UCSD-AML1 (cell line): Measurements from ENCODE around the gene CCDC152.
"Not testable (repeated sequence)": the region's sequence is repeated elsewhere in the genome, so short reads cannot be mapped to it uniquely, and the experiment has no call there.

Experiments used
- DNase-seq: peaks from one replicate; lab custom pipeline; 2025; ENCODE audit not compliant: unreplicated experiment; lab: John Stamatoyannopoulos, UW

CCDC152 gene, protein sequence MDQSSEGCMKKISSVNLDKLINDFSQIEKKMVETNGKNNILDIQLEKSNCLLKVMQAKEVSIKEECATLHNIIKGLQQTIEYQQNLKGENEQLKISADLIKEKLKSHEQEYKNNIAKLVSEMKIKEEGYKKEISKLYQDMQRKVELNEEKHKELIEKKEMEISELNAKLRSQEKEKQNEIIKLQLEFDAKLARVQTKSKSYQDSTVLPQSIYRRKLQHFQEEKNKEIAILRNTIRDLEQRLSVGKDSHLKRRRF

DNA sequence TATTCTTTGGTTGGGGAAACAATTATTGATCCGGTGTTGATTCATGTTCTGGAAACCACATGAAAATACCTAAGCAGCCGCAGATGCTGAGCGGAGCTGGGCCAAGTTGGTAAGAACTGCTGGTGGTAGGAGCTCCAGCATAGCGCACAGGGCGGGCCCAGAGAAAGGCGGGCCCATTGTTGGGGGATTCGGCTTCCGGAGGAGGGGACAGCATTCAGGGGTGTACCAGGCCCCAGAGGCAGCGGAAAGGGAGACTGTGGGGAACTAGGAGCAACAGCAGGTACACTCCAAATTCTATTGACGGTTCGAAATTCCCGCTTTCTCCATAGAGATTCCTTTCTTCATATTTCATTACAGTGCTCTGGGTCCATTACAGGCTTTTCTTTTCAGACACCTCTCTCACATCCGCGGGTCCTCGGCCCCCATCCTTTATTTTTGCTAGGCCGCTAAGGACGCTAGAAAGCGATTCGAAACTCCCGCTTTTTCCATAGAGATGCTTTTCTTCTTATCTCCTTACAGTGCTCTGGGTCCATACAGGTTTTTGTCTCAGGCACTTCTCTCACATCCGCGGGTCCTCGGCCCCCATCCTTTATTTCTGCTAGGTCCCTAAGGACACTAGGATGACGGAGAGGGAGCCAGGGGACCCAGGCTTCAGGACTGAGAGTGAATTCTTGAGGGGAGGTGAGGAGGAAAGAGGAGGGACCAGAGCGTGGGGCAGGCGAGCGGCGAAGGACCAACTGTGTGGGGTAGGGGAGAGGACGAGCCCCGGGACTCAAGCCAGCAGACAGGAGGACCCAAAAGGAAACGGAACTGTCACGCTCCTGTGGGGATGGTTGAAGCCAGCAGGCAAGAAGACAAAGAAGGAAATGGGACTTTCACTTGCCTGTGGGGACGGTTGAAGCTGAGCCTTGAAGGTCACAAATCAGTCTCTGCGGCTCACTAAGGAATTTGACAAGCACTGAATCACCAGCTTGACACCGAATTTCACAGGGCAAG lies at the start of gene CCDC152:
Gene CCDC152 (plus strand): TSS at position 213 of the 996 bp plus-strand sequence. CDS start 2,304 bp downstream, outside the sequence.
- DNase-seq: no peak

DNA sequence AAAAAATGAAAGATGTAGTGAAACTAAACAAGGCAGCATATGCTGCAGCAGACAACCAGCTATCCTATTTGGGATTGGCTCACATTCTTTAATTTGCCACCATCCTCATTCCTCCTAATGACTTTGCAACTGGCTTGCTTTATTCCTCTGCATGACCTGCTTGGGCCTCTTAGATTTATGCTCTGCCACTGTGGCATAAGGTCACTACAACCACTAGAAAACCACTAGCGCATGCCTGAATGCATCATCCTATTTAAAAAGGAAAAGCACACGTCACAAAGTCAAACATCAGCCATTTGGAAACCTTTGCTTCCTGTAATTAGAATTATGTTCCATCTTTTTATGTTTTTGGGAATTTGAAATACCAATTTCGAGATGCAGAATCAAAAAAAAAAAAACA lies 40.8 kb upstream of the CCDC152 start:
- DNase-seq: no peak

DNA sequence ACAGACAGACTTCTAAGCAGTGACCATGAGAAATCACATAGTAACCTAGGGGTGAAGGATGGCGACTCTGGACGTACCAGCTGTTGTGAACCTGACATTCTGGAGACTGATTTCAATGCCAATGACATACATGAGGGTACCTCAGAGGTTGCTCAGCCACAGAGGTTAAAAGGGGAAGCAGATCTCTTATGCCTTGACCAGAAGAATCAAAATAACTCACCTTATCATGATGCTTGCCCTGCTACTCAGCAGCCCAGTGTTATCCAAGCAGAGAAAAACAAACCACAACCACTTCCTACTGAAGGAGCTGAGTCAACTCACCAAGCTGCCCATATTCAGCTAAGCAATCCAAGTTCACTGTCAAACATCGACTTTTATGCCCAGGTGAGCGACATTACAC lies 38.0 kb upstream of the CCDC152 start:
- no peak for DNase-seq

DNA sequence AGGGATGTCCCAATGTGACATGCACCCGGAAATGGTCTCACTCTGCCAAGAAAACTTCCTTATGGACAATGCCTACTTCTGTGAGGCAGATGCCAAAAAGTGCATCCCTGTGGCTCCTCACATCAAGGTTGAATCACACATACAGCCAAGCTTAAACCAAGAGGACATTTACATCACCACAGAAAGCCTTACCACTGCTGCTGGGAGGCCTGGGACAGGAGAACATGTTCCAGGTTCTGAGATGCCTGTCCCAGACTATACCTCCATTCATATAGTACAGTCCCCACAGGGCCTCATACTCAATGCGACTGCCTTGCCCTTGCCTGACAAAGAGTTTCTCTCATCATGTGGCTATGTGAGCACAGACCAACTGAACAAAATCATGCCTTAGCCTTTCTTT lies 37.6 kb upstream of the CCDC152 start:
- DNase-seq: peak; percentile 17

DNA sequence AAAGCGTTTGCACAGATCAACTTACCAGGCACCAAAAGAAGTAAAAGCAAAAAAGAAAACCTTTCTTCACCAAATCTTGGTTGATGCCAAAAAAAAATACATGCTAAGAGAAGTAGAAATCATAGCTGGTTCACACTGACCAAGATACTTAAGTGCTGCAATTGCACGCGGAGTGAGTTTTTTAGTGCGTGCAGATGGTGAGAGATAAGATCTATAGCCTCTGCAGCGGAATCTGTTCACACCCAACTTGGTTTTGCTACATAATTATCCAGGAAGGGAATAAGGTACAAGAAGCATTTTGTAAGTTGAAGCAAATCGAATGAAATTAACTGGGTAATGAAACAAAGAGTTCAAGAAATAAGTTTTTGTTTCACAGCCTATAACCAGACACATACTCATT lies 36.4 kb upstream of the CCDC152 start:
- no peak for DNase-seq

DNA sequence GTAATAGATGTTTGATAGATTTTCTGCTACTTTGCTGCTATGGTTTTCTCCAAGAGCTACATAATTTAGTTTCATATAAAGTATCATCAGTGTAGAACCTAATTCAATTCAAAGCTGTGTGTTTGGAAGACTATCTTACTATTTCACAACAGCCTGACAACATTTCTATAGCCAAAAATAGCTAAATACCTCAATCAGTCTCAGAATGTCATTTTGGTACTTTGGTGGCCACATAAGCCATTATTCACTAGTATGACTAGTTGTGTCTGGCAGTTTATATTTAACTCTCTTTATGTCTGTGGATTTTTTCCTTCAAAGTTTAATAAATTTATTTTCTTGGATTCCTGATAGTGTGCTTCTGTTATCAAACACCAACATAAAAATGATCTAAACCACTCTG lies 35.1 kb upstream of the CCDC152 start:
- no peak for DNase-seq

DNA sequence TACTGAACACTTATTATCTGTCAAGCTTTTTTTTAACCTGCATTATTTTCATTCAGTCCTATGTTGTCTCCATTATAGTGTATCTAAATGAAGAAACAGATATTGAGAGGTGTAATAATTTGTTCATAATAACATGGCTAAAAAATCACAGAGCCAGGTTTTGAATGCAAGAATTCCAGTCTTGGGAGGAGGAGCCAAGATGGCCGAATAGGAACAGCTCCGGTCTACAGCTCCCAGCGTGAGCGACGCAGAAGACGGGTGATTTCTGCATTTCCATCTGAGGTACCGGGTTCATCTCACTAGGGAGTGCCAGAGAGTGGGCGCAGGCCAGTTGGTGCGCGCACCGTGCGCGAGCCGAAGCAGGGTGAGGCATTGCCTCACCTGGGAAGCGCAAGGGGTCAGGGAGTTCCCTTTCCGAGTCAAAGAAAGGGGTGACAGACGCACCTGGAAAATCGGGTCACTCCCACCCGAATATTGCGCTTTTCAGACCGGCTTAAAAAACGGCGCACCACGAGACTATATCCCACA lies 22.0 kb upstream of the CCDC152 start:
- DNase-seq: not testable (repeated sequence)

DNA sequence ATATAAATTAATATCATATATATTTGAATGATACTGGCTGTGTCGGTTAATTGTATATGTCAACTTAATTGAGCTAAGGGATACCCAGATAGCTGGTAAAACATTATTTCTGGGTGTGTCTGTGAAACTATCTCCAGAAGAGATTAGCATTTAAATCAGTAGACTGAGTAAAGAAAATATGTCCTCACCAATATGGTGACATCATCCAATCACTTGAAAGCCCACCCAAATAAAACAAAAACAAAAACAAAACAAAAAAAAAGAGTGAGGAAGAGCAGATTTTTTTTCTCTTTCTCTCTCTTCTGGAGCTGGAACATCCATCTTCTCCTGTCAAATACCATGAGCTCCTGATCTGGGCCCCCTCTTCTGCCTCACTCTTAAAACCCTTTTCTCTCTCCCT lies 15.7 kb upstream of the CCDC152 start:
- no peak for DNase-seq

DNA sequence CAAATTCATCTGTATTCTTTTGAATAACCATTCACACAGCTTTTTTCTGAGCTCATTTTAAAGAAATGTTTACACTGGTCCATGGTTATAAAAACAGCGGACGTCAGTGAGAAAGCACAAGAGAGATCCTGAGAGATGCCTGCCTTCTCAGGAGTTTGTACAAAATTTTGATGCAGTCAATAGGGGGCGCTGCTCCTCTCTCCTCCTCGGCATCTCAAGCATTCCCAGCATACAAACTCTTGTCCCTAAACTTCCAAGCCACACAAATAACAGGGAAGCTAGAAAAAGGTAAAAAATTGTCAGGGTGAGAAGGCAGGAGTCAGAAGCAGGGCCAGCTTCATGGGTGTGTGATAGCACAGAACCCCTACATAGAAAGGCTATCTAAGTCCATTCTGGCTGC lies 11.2 kb upstream of the CCDC152 start:
- no peak for DNase-seq

DNA sequence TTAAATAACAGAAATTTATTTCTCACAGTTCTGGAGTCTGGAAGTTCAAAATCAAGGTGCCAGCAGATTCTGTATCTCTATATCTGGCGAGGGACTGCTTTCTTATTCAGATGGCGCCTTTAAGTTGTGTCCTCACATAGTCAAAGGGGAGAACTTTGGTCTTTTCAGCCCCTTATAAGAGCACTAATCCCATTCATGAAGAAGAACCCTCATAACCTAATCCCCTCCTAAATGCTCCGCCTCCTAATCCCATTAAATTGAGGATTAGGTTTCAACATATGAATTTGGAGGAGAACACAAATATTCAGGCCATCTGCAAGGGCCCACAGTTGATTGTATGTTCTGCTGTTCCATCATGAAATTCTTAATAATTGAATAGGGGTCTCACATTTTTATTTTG lies 10.8 kb upstream of the CCDC152 start:
- no peak for DNase-seq

DNA sequence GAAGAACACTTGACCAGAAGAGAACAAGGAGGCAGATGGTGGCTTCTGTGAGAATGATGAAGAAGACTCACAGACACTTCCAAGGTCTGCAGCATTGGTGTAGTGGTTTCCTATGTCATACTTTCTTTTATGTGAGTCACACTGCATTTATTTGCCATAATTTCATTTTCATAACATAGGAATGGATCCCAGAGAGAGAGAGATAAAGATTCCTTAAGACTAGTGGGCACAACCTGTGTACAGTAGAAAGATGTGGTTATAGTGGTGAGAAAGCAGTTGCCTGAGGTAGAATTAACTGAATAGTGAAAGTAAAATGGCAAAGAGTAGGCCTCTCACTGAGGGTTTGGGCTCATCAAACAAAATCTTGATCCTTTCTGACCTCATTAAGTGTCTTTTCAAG lies 7.6 kb upstream of the CCDC152 start:
- DNase-seq: no peak

DNA sequence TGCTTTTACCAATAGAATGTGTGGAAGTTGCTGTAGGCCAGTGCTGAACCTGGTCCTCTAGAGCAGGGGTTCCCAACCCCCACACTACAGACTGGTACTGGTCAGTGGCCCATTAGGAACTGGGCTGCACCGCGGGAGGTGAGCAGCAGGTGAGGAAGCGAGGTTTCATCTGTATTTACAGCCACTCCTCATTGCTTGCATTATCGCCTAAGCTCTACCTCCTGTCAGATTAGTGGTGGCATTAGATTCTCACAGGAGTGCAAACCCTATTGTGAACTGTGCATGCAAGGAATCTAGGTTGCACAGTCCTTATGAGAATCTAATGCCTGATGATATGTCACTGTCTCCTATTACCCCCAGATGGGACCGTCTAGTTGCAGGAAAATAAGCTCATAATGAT lies 6.1 kb upstream of the CCDC152 start:
- no peak for DNase-seq

DNA sequence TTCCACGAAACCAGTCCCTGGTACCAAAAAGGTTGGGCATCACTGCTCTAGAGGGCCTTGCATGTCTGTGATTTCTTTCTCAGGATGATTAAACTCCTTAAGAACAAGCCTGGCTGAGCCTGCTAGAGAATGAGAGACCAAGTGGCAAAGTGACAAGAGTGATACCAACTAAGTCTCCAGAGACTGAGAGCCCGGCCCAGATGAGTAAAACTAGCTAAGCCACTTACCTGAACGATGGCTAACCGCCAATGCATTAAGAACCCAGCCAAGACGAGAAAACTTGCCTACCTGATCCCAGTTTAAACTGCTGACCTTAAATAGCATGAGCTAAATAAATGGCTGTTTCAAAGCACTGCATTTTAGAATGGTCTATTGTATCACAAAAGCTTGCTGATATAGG lies 5.6 kb upstream of the CCDC152 start:
- no peak for DNase-seq

DNA sequence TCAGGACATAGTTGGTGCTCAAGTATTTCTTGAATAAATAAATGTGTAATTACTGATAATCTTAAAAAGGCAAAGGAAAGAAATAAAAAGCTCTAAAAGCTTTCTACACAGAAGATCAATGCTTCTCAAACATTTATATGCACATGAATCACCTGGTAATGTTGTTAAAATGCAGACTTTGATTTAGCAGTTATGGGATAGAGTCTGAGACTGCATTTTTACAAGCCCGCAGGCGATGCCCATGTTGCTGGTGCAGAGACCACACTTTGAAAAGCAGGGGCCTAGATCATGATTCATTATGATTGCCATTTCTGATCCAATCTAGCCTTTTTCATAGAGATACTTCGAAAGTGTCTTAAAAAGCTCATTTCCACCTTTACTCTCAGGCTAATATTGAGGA lies 3.5 kb upstream of the CCDC152 start:
- DNase-seq: no peak

DNA sequence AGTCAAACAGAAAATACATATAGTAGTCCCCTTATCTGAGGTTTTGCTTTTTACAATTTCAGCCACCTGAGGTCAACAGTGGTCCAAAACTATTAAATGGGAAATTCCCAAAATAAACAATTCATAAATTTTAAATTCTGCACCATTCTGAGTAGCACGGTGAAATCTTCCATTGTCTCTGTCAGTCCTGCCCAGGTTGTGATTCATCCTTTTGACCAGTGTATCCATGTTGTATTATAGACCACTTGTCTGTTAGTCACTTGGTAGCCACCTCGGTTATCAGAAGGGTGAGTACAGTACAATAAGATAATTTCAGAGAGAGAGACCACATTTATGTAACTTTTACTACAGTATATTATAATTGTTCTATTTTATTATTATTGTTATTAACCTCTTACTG lies 2.8 kb downstream of the CCDC152 start:
- no peak for DNase-seq

DNA sequence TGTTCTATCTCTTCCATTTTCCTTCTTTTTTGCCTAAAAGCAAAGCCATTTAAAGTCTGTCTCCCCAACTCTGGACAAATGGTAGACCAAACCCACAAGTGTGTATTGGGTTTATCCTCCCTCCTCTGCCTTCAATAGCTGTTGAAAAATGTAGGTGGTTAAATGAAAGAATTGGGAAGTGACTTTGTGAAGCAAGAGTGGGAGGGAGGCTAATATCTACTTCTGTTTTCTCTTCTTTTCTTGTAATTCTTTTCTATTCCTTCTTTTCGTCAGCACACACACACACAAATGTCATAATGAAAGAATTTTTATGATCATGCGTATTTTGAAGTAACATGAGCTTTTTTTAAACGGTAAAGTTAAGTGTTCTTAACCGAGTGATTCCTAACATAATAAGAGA lies 3.8 kb downstream of the CCDC152 start:
- no peak for DNase-seq

DNA sequence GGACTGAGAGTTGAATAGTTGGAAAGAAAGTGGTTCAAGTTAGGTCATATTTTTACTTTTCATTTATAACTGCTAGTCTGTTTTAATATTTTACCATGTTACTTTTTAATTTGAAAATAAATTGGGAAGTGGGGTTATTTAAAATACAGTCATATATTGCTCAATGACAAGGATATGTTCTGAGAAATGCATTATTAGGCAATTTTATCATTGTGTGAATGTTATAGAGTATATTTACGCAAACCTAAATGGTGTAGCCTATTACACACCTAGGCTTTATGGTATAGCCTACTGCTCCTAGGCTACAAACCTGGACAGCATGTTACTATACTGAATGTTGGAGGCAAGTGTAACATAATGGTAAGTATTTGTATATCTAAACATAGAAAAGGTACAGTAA lies 5.2 kb downstream of the CCDC152 start:
- no peak for DNase-seq

DNA sequence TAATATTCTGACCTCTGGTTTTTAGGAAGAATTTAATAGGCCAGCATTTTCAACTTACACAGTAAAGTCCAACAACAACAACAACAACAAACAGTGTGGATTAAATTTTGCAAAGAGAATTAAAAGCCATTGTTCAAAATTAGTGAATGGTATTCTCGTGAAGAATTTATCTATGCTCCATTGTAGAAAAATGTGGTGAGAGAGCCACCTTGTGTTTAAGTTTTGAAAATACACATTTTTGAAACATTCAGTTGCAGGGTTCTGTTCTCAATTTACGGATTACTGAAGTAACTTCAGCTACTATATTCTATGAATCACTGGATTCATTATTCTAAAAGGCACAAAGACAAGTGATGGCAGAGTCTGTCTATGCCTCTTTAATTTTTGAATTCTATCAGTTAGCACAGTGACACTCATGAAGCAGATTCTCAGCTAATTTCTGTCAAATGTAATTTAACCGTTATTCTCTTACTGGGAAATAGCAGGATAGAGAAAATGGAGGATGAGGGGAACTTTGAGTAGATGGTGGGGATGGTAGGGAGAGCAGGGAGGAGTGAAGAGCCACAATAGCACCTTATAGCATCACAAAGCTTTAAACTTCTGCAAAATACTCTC lies 11.0 kb downstream of the CCDC152 start:
- DNase-seq: no peak

DNA sequence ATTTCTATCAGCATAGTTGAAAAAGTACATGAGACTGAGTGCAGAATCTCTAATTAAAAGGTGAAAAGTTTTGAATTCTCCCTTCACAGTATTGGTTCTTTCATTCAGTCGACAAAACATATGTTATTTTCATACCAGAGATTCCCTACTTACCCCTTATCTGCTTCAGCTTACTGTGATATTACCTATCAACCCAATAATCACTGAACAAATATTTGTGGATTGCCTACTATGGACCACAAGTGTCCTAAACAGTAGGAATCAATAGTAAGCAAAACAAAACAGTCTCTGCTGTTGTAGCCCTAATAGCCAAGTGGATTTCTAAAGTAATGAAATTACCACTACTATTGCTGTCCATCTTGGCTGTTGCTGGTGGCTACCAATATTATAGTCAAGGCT lies 11.5 kb downstream of the CCDC152 start:
- no peak for DNase-seq

DNA sequence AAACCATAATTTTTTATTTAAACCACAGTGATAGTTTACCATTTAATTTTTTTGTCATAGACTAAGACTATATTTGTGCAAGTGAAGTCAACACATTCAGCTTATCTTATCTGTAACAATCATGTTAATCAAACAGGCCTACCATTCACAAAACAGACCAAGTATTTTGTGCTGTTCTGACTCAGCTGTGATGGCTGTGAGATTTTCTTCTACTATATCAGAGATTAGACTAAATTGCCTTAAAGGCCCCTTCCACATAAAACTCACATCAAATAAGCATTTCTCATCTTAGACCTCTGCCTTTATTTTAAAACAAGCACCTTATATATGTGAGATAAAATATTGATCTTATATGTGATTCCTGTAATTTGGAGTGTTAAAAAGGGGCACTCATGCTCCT lies 13.4 kb downstream of the CCDC152 start:
- no peak for DNase-seq

DNA sequence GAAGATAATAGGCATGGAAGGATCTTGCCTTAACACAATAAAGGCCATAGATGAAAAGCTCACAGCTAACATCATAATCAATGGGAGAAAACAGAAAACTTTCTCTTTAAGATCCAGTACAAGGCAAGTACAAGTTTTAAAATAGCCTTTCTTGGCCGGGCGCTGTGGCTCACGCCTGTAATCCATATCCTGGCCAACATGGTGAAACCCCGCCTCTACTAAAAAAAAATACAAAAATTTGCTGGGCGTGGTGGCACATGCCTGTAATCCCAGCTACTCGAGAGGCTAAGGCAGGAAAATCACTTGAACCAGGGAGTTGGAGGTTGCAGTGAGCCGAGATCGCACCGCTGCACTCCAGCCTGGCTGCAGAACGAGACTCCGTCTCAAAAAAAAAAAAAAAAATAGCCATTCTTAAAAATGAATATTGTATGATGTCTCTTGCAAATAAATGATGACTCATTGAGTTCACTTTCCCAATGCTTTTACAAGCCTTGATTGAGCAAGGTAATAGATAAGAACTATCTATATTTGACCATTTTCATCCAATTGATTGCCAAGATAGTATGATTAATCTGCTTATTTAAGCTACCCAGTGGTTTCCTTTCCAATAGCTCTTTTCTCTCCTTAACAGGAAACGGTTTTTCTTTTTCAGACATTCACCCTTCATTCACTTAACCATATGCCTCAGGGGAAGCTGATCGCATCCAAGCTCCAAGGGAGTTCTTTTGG lies 15.8 kb downstream of the CCDC152 start:
- DNase-seq: no peak
